IMR-90 (cell line): ENCODE results near the gene CDH22. TPM values are rescaled to one million over a fixed set of nuclear protein-coding genes. Genes with fewer than 3 reads are reported as not detected.

Experiments
- ATAC-seq: fragments of 200-7000 bp; cut with Tn5 transposase; 2 replicates; pipeline ENCODE4 v1.9.1; 2020; ENCODE audit warnings: low read depth, mild to moderate bottlenecking, moderate library complexity
- BruUV-seq: library from RNA; stranded (reverse); fragments of 400-500 nt; replicated peaks from 2 replicates; lab custom pipeline; 2021; lab: Mats Ljungman, UMichigan
- CTCF ChIA-PET: fragments of 300-600 bp; formaldehyde crosslinking; extraction: SDS; loops from one replicate; lab custom pipeline; 2021; ENCODE audit warnings: antibody characterized with exemption; lab: Yijun Ruan, JAX
- POLR2A ChIA-PET: fragments of 300-600 bp; sonication (Branson Sonifier 250); formaldehyde crosslinking; loops from one replicate; lab custom pipeline; 2022; ENCODE audit warnings: antibody characterized with exemption; ENCODE audit not compliant: unreplicated experiment; lab: Charles Lee
- DNase-seq: peaks from one replicate; pipeline ENCODE4 v3.0.0; 2013
- H2AFZ ChIP-seq: replicated peaks from 2 replicates; pipeline ENCODE3; 2013; ENCODE audit warnings: low read length, mild to moderate bottlenecking; ENCODE audit not compliant: poor library complexity
- H2AK5ac ChIP-seq: 2 replicates; pipeline ENCODE4 v1.6.1; 2013; ENCODE audit warnings: low read depth, low read length, inconsistent platforms
- H2AK9ac ChIP-seq: replicated peaks from 2 replicates; pipeline ENCODE3; 2013; ENCODE audit warnings: mild to moderate bottlenecking, low read depth, low read length, moderate library complexity; ENCODE audit not compliant: poor library complexity
- H2BK120ac ChIP-seq: 2 replicates; pipeline ENCODE4 v1.6.1; 2013; ENCODE audit warnings: low read depth, low read length, inconsistent platforms
- H2BK15ac ChIP-seq: 3 replicates; pipeline ENCODE4 v1.6.1; 2013; ENCODE audit warnings: low read depth, low read length, inconsistent platforms
- H2BK20ac ChIP-seq: 2 replicates; pipeline ENCODE4 v1.6.1; 2013; ENCODE audit warnings: low read depth, mild to moderate bottlenecking, inconsistent platforms, low read length, moderate library complexity
- H2BK5ac ChIP-seq: 2 replicates; pipeline ENCODE4 v1.6.1; 2013; ENCODE audit warnings: mild to moderate bottlenecking, low read depth, low read length, inconsistent platforms; ENCODE audit not compliant: poor library complexity, severe bottlenecking
- H3K14ac ChIP-seq: replicated peaks from 2 replicates; pipeline ENCODE4 v1.6.1; 2013; ENCODE audit warnings: low read depth, low read length, inconsistent platforms
- H3K18ac ChIP-seq: 2 replicates; pipeline ENCODE4 v1.6.1; 2013; ENCODE audit warnings: low read depth, low read length, control low read depth
- H3K23ac ChIP-seq: 2 replicates; pipeline ENCODE4 v1.6.1; 2013; ENCODE audit warnings: low read depth, low read length, inconsistent platforms
- H3K27ac ChIP-seq: 2 replicates; pipeline ENCODE4 v1.5.1; 2013; ENCODE audit warnings: mild to moderate bottlenecking, control low read depth, low read length; ENCODE audit not compliant: insufficient read depth
- H3K27me3 ChIP-seq: 2 replicates; pipeline ENCODE4 v1.6.1; 2013; ENCODE audit warnings: low read length; ENCODE audit not compliant: control insufficient read depth, insufficient read depth
- H3K36me3 ChIP-seq: 2 replicates; pipeline ENCODE4 v1.6.1; 2013; ENCODE audit warnings: low read length, mixed read lengths; ENCODE audit not compliant: control insufficient read depth, insufficient read depth
- H3K4ac ChIP-seq: 2 replicates; pipeline ENCODE4 v1.6.1; 2013; ENCODE audit warnings: low read depth, low read length, inconsistent platforms
- H3K4me1 ChIP-seq: 2 replicates; pipeline ENCODE4 v1.6.1; 2013; ENCODE audit warnings: low read length, mixed read lengths; ENCODE audit not compliant: control insufficient read depth, insufficient read depth
- H3K4me2 ChIP-seq: 2 replicates; pipeline ENCODE4 v1.6.1; 2013; ENCODE audit warnings: low read depth, mild to moderate bottlenecking, control low read depth, low read length, moderate library complexity
- H3K4me3 ChIP-seq: 2 replicates; pipeline ENCODE4 v1.5.1; 2013; ENCODE audit warnings: low read depth, mild to moderate bottlenecking, control low read depth, low read length, moderate library complexity; ENCODE audit not compliant: insufficient read depth
- H3K56ac ChIP-seq: 2 replicates; pipeline ENCODE4 v1.6.1; 2013; ENCODE audit warnings: low read length, inconsistent platforms; ENCODE audit not compliant: insufficient read depth; ENCODE audit errors: extremely low read depth
- H3K79me1 ChIP-seq, 2 experiments: 2 replicates each; pipeline ENCODE4 v1.6.1; 2013; ENCODE audit warnings: low read length in 2 of 2, inconsistent platforms in 1 of 2, low read depth in 1 of 2
- H3K9ac ChIP-seq: 2 replicates; pipeline ENCODE4 v1.6.1; 2013; ENCODE audit warnings: low read depth, low read length, control low read depth
- H3K9me1 ChIP-seq: 2 replicates; pipeline ENCODE4 v1.6.1; 2013; ENCODE audit warnings: low read length, inconsistent platforms; ENCODE audit not compliant: insufficient read depth
- H3K9me3 ChIP-seq: 2 replicates; pipeline ENCODE4 v1.6.1; 2013; ENCODE audit warnings: low read length; ENCODE audit not compliant: control insufficient read depth, insufficient read depth
- H4K20me1 ChIP-seq: 2 replicates; pipeline ENCODE4 v1.6.1; 2013; ENCODE audit warnings: low read length, inconsistent platforms; ENCODE audit not compliant: insufficient read depth
- H4K5ac ChIP-seq: 2 replicates; pipeline ENCODE4 v1.6.1; 2013; ENCODE audit warnings: mild to moderate bottlenecking, low read depth, low read length, control low read depth
- H4K8ac ChIP-seq, 2 experiments: 2 replicates each; pipeline ENCODE4 v1.6.1; 2013; ENCODE audit warnings: low read depth in 2 of 2, low read length in 2 of 2, control low read depth in 1 of 2, inconsistent platforms in 1 of 2
- H4K91ac ChIP-seq: 2 replicates; pipeline ENCODE4 v1.6.1; 2013; ENCODE audit warnings: low read depth, low read length, inconsistent platforms; ENCODE audit not compliant: insufficient read depth
- BHLHE40 ChIP-seq: fragments of 150-350 bp; IDR thresholded peaks from 2 replicates; pipeline ENCODE4 v1.6.1; 2016; ENCODE audit warnings: mild to moderate bottlenecking, low read depth, low read length
- CHD1 ChIP-seq: IDR thresholded peaks from 2 replicates; pipeline ENCODE4 v1.6.1; 2012; ENCODE audit warnings: low read depth, low read length, improper control_type of control experiment
- FOS ChIP-seq: fragments of 150-350 bp; IDR thresholded peaks from 2 replicates; pipeline ENCODE4 v1.6.1; 2016; ENCODE audit warnings: low read depth, low read length
- POLR2A ChIP-seq: IDR thresholded peaks from 2 replicates; pipeline ENCODE4 v1.6.1; 2012; ENCODE audit warnings: mild to moderate bottlenecking, low read depth, low read length
- RCOR1 ChIP-seq: IDR thresholded peaks from 2 replicates; pipeline ENCODE4 v1.6.1; 2012; ENCODE audit warnings: mild to moderate bottlenecking, low read length, improper control_type of control experiment; ENCODE audit not compliant: insufficient replicate concordance
- RFX5 ChIP-seq: IDR thresholded peaks from 2 replicates; pipeline ENCODE4 v1.8.0; 2012; ENCODE audit warnings: low read depth, mild to moderate bottlenecking, low read length, moderate library complexity
- SMC3 ChIP-seq: fragments of 150-350 bp; IDR thresholded peaks from 2 replicates; pipeline ENCODE4 v1.6.1; 2016; ENCODE audit warnings: low read depth, mild to moderate bottlenecking, antibody characterized with exemption, low read length, moderate library complexity
- USF2 ChIP-seq: fragments of 150-350 bp; IDR thresholded peaks from 2 replicates; pipeline ENCODE4 v1.6.1; 2017; ENCODE audit warnings: mild to moderate bottlenecking, antibody characterized with exemption, low read length, low read depth
- WGBS, 2 experiments: methylation state at CpG; one replicate each; pipeline versions ENCODE4 v1.1.5 to v1.1.7; 2013; ENCODE audit warnings: missing lambda C conversion rate in 2 of 2; ENCODE audit not compliant: insufficient read length in 1 of 2; ENCODE audit errors: extremely low coverage in 2 of 2; 5-methylcytosine and 5-hydroxymethylcytosine counted together
- dilution Hi-C: fragments of 300-500 bp; cut with HindIII; formaldehyde crosslinking; loops from one replicate; pipeline ENCODE4 v1.14.3; 2018; ENCODE audit warnings: low sequenced_read_pairs; ENCODE audit not compliant: unreplicated experiment
- in situ Hi-C: fragments of 300-500 bp; cut with MboI; formaldehyde crosslinking; loops from 3 replicates; pipeline ENCODE4 v1.14.3; 2019; ENCODE audit warnings: low sequenced_read_pairs, inconsistent platforms, mixed read lengths
- intact Hi-C: fragments of 100-400 bp; cut with micrococcal nuclease; formaldehyde crosslinking; loops from 2 replicates; pipeline ENCODE4 v1.10.0; 2022
- polyA plus RNA-seq, 3 experiments: library from polyadenylated mRNA; depleted of rRNA; stranded (reverse); fragments of >200 nt; gene quantifications; 2 replicates each; pipeline ENCODE4 v1.2.3, GENCODE V29; 2012; ENCODE audit warnings: low replicate concordance in 1 of 3
- total RNA-seq: library from RNA; depleted of rRNA; stranded (reverse); fragments of >200 nt; gene quantifications from 2 replicates; pipeline ENCODE4 v1.2.3, GENCODE V29; 2012
- TF ChIP-seq, protein P1 (sequence below): conservative IDR thresholded peaks from 2 replicates; pipeline ENCODE4 v1.5.1; 2012; ENCODE audit warnings: mild to moderate bottlenecking, low read depth, low read length, improper control_type of control experiment

CDH22 gene
- total and polyA plus RNA-seq, 2 of the 4 experiments (the other 2 are of a cell fraction) = not detected

DNA sequence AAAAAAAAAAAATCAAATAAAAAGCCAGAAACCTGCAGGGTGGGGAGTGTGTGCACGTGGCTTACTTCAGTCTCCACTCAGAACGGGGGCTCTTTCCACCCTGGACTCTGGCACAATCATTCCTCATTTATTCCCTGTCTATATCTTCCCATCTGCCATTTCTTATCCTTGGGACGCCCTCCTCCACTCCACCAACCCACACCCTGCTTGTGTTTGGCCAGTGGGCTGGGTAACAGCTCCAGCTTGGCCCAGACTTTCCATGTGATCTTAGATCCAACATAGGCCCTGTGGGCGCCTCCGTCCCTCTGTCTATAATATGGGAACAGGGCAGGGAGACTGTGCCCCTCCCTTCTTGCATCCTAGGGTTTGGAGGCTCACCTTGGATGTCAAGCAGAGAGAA lies 122.1 kb downstream of the CDH22 start:
- Histone ChIP-seq H4K20me1 (no peaks in the 10 kb centered on the region), H3K4ac (no peak overlapping the region), H2BK15ac (no peak overlapping the region), H3K4me3 (no peak overlapping the region), H3K4me2 (no peak overlapping the region), H3K79me1 (no peaks in the 10 kb centered on the region), H3K27ac (no peak overlapping the region), H2AK9ac (no peak overlapping the region), H2BK5ac (no peak overlapping the region), H2BK120ac (no peak overlapping the region), H4K91ac (no peak overlapping the region), H4K8ac (no peak overlapping the region), H3K4me1 (no peaks in the 10 kb centered on the region), H3K27me3 (peaks cover 9% of the 10 kb centered on the region), H2BK20ac (no peak overlapping the region), H3K36me3 (no peaks in the 10 kb centered on the region), H3K23ac (no peak overlapping the region), H2AK5ac (no peak overlapping the region), H3K9me1 (no peaks in the 10 kb centered on the region), H4K5ac (no peak overlapping the region), H2AFZ (no peak overlapping the region), H3K9ac (no peak overlapping the region), H3K18ac (no peak overlapping the region), H3K9me3 (no peaks in the 10 kb centered on the region), H3K56ac (no peak overlapping the region), H3K14ac (no peak overlapping the region)
- dilution Hi-C loops (no loop called here), intact Hi-C loops (no loop called here), in situ Hi-C loops (no loop called here)
- no peak for TF ChIP-seq BHLHE40
- TF ChIP-seq CHD1 = no peak
- TF ChIP-seq USF2 = no peak
- TF ChIP-seq, protein P1, sequence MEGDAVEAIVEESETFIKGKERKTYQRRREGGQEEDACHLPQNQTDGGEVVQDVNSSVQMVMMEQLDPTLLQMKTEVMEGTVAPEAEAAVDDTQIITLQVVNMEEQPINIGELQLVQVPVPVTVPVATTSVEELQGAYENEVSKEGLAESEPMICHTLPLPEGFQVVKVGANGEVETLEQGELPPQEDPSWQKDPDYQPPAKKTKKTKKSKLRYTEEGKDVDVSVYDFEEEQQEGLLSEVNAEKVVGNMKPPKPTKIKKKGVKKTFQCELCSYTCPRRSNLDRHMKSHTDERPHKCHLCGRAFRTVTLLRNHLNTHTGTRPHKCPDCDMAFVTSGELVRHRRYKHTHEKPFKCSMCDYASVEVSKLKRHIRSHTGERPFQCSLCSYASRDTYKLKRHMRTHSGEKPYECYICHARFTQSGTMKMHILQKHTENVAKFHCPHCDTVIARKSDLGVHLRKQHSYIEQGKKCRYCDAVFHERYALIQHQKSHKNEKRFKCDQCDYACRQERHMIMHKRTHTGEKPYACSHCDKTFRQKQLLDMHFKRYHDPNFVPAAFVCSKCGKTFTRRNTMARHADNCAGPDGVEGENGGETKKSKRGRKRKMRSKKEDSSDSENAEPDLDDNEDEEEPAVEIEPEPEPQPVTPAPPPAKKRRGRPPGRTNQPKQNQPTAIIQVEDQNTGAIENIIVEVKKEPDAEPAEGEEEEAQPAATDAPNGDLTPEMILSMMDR = no peak
- TF ChIP-seq POLR2A = no peak
- TF ChIP-seq FOS = no peak
- TF ChIP-seq SMC3 = no peak
- TF ChIP-seq RCOR1 = no peak
- TF ChIP-seq RFX5 = no peak
- no peak for ATAC-seq
- no CpG with 5 or more reads among the region's 5 CpGs for WGBS, 2 experiments
- no peak for DNase-seq
- ChIA-PET POLR2A (no interaction called here), CTCF (no interaction called here)
- no TSS peak for BruUV-seq
